ENCODE data around the gene THAP11. TPM values are rescaled to one million over a fixed set of nuclear protein-coding genes. Genes with fewer than 3 reads are reported as not detected.
A peak's percentile ranks its signal among the peaks of the same experiment; 100 is the strongest.

THAP11 gene
- polyA plus RNA-seq, 1 of the 3 experiments (the other 2 are of a cell fraction), result 34.8 TPM

DNA sequence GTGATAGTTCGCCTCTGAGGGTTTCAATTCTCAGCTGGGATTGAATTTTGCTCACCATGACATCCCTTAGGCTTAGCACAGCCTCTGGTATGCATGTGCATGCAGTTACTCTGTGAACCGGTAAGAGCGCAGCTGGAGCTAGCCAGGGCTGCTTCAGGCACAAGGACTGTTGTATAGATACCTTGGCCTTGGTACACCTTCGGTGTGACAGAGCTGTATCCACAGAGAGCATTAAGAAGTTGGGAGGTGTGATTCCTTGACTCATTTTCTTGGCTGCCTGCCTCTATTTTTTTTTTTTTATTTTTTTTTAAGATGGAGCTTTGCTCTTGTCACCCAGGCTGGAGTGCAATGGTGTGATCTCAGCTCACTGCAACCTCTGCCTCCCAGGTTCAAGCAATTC lies 2.4 kb downstream of the THAP11 start:
- peaks cover 62% of the 10 kb centered on the region for H3K79me2 ChIP-seq (ENCODE audit: insufficient read depth)
- peaks cover 28% of the 10 kb centered on the region for H3F3A ChIP-seq (replicated peaks; ENCODE audit: insufficient read depth)
- H3K27ac ChIP-seq (ENCODE audit: low read depth in 2 of 2, low read length in 1 of 2), result peak overlapping the region; percentile 6 to 48; a peak in 2 of 4 replicates
- H3K4me2 ChIP-seq, result peak overlapping the region; percentile 91
- H3K27me3 ChIP-seq (ENCODE audit: insufficient read depth), result no peaks in the 10 kb centered on the region
- TF ChIP-seq RFX5 (IDR thresholded peaks at IDR 0.05; ENCODE audit: low read length), result no peak
- TF ChIP-seq RCOR1 (IDR thresholded peaks at IDR 0.05; ENCODE audit: low read length), result no peak
- peak; percentile 53; the same call in 1 of the 2 replicates for TF ChIP-seq MXI1 (IDR thresholded peaks at IDR 0.05; ENCODE audit: low read depth, low read length)
- no peak for TF ChIP-seq EP300 (IDR thresholded peaks at IDR 0.05; ENCODE audit: borderline replicate concordance in 1 of 2, low read depth in 1 of 2, low read length in 1 of 2)
- TF ChIP-seq NFIC (IDR thresholded peaks at IDR 0.05; ENCODE audit: borderline replicate concordance), result no peak
- TF ChIP-seq, protein P1, sequence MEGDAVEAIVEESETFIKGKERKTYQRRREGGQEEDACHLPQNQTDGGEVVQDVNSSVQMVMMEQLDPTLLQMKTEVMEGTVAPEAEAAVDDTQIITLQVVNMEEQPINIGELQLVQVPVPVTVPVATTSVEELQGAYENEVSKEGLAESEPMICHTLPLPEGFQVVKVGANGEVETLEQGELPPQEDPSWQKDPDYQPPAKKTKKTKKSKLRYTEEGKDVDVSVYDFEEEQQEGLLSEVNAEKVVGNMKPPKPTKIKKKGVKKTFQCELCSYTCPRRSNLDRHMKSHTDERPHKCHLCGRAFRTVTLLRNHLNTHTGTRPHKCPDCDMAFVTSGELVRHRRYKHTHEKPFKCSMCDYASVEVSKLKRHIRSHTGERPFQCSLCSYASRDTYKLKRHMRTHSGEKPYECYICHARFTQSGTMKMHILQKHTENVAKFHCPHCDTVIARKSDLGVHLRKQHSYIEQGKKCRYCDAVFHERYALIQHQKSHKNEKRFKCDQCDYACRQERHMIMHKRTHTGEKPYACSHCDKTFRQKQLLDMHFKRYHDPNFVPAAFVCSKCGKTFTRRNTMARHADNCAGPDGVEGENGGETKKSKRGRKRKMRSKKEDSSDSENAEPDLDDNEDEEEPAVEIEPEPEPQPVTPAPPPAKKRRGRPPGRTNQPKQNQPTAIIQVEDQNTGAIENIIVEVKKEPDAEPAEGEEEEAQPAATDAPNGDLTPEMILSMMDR (IDR thresholded peaks at IDR 0.05), result no peak; the same call in 1 of the 2 replicates
- no peak for TF ChIP-seq CHD2 (IDR thresholded peaks at IDR 0.05; ENCODE audit: low read length, partially characterized antibody)
- WGBS (ENCODE audit: low lambda C conversion rate), result 76% methylated on average over 4 of the region's 4 CpGs
- peak overlapping the region; percentile 22 to 97 for H3K4me3 ChIP-seq (ENCODE audit: low read depth in 2 of 2, low read length in 1 of 2)
- ChIA-PET CTCF (interaction anchor here (0.6 to 6.3 kb wide), 11 partner anchors 9 to 664 kb away, joined by 3 to 66 read pairs (median 8); partner anchors contain the start of gene NRN1L), POLR2A (interaction anchor here (0.9 to 1.3 kb wide), 4 partner anchors 9 to 29 kb away, joined by 3 to 5 read pairs (median 4); no protein-coding TSS in a partner anchor)
- H3K9me3 ChIP-seq, result no peaks in the 10 kb centered on the region
- no peak overlapping the region for H3K9ac ChIP-seq
- no peak for DNase-seq
- H2AFZ ChIP-seq (ENCODE audit: low read depth), result no peak overlapping the region
- H4K20me1 ChIP-seq (ENCODE audit: insufficient read depth), result peaks cover 17% of the 10 kb centered on the region
- peaks cover 0 to 5% of the 10 kb centered on the region in 2 experiments for H3K36me3 ChIP-seq (replicated peaks in 1 of 2; ENCODE audit: control insufficient read depth in 1 of 2, insufficient read depth in 2 of 2, low read length in 1 of 2)
- peaks cover 34 to 42% of the 10 kb centered on the region in 2 experiments for H3K4me1 ChIP-seq (ENCODE audit: control insufficient read depth in 1 of 2, insufficient read depth in 2 of 2, low read depth in 1 of 2, low read length in 1 of 2)
- no peaks in the 10 kb centered on the region for H3K9me2 ChIP-seq

DNA sequence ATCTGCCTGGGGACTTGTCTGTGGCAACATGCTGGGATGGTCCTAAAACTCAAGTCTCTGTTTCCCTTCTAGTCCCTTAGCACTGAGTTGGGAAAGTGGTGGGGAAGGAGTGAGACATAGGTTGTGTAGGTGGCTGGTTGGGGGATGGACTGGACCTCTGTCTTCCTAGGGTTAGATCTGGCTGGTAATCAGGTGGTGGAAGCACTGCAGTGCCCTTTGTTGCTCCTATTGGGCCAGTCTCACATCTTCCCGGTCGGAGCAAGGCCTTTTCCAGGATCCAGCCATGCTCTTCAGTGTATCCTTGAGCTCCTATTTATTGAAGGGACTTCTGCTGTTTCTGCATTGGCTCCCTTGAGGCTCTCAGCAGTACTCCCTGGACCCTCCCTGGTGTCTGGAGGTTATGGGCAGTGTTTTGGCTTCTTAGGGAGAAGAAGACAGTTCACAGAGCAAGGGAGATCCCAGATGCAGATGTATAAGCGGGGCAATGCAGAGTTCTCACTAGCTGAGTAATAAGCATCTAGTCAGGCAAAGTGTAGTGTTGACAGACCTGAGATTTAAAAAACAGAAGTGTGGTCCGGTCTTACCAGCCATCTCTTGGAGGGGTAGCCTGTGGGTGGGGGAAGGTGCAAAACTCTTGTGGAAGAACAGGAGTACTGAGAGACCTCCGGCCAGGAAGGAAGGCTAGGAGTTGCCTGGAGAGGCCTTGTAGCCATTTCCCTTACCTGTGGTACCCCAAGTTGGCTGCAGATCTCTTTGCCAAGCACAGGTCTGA lies 3.4 kb downstream of the THAP11 start:
- Histone ChIP-seq H3K9me2 (no peaks in the 10 kb centered on the region), H3K9me3 (no peaks in the 10 kb centered on the region), H3K9ac (peak overlapping the region; percentile 100), H3K27me3 (ENCODE audit: insufficient read depth) (no peaks in the 10 kb centered on the region), H3K4me3 (ENCODE audit: low read depth in 2 of 2, low read length in 1 of 2) (peak overlapping the region; percentile 71 to 85), H3K79me2 (ENCODE audit: insufficient read depth) (peaks cover 71% of the 10 kb centered on the region), H3K4me1 (ENCODE audit: control insufficient read depth in 1 of 2, insufficient read depth in 2 of 2, low read depth in 1 of 2, low read length in 1 of 2) (peaks cover 34 to 42% of the 10 kb centered on the region in 2 experiments), H3K27ac (ENCODE audit: low read depth in 2 of 2, low read length in 1 of 2) (peak overlapping the region; percentile 88 to 98), H4K20me1 (ENCODE audit: insufficient read depth) (peaks cover 24% of the 10 kb centered on the region), H3K36me3 (replicated peaks in 1 of 2; ENCODE audit: control insufficient read depth in 1 of 2, insufficient read depth in 2 of 2, low read length in 1 of 2) (peaks cover 2 to 5% of the 10 kb centered on the region in 2 experiments), H2AFZ (ENCODE audit: low read depth) (no peak overlapping the region), H3F3A (replicated peaks; ENCODE audit: insufficient read depth) (peaks cover 28% of the 10 kb centered on the region), H3K4me2 (peak overlapping the region; percentile 91)
- DNase-seq, result no peak
- 78% methylated on average over 5 of the region's 5 CpGs for WGBS (ENCODE audit: low lambda C conversion rate)
- CTCF ChIA-PET, result interaction anchor here (0.8 to 6.3 kb wide), 13 partner anchors 12 to 178 kb away, joined by 3 to 66 read pairs (median 5); partner anchors contain the start of genes NRN1L and PSKH1
- POLR2A ChIA-PET, result interaction anchor here (0.5 to 1.3 kb wide), 6 partner anchors 10 to 316 kb away, joined by 3 to 5 read pairs (median 4); no protein-coding TSS in a partner anchor
- no peak for TF ChIP-seq CHD2 (IDR thresholded peaks at IDR 0.05; ENCODE audit: low read length, partially characterized antibody)
- TF ChIP-seq GATA2 (CRISPR knock-in tag; IDR thresholded peaks at IDR 0.05), result no peak
- TF ChIP-seq, protein P2, sequence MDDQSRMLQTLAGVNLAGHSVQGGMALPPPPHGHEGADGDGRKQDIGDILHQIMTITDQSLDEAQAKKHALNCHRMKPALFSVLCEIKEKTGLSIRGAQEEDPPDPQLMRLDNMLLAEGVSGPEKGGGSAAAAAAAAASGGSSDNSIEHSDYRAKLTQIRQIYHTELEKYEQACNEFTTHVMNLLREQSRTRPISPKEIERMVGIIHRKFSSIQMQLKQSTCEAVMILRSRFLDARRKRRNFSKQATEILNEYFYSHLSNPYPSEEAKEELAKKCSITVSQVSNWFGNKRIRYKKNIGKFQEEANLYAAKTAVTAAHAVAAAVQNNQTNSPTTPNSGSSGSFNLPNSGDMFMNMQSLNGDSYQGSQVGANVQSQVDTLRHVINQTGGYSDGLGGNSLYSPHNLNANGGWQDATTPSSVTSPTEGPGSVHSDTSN (IDR thresholded peaks at IDR 0.05), result no peak
- no peak for TF ChIP-seq POLR2AphosphoS5 (IDR thresholded peaks at IDR 0.05; ENCODE audit: low read depth, low read length)
- TF ChIP-seq RAD21 (IDR thresholded peaks at IDR 0.05; ENCODE audit: low read length), result no peak
- TF ChIP-seq RCOR1 (IDR thresholded peaks at IDR 0.05; ENCODE audit: low read length), result no peak
- TF ChIP-seq RFX5 (IDR thresholded peaks at IDR 0.05; ENCODE audit: low read length), result no peak
- no peak for TF ChIP-seq MEF2A (IDR thresholded peaks at IDR 0.05; ENCODE audit: borderline replicate concordance, low read depth)
- TF ChIP-seq RXRA (IDR thresholded peaks at IDR 0.05; ENCODE audit: borderline replicate concordance, low read depth), result no peak
